Measurements from ENCODE around the gene ITPR1.

DNA sequence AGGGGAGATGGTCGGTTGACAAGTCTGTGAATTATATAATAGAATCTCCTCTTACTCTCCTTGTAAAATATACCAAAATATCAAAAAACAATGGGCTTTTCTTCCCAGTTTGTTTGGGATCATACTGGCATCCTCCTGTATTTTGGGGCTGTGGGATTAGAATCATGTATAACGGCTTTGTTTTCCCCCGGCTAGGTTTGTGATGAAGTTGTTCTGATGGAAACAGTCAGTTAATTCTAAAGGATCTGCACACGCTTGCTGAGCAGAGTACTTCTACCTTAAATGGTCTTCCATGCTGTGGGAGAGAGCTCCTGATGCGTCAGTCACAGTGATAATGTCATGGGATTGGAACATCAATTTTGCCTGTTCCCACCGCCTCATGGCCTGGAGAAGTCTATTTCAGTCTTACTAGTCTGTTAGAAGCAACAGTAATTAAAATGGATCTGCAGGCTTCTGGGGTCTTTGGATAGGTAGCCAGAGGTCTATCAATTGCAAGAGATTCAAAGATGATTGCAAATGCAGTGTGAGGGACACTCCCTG is 81.3 kb downstream of the ITPR1 start:
- TF ChIP-seq, protein P1, sequence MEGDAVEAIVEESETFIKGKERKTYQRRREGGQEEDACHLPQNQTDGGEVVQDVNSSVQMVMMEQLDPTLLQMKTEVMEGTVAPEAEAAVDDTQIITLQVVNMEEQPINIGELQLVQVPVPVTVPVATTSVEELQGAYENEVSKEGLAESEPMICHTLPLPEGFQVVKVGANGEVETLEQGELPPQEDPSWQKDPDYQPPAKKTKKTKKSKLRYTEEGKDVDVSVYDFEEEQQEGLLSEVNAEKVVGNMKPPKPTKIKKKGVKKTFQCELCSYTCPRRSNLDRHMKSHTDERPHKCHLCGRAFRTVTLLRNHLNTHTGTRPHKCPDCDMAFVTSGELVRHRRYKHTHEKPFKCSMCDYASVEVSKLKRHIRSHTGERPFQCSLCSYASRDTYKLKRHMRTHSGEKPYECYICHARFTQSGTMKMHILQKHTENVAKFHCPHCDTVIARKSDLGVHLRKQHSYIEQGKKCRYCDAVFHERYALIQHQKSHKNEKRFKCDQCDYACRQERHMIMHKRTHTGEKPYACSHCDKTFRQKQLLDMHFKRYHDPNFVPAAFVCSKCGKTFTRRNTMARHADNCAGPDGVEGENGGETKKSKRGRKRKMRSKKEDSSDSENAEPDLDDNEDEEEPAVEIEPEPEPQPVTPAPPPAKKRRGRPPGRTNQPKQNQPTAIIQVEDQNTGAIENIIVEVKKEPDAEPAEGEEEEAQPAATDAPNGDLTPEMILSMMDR (IDR thresholded peaks at IDR 0.05), result no peak
- no peak for TF ChIP-seq POLR2A (IDR thresholded peaks at IDR 0.05; ENCODE audit: low read length)
- TF ChIP-seq PHF8 (IDR thresholded peaks at IDR 0.05; ENCODE audit: borderline replicate concordance, low read depth), result no peak
- no peak for TF ChIP-seq KDM1A (IDR thresholded peaks at IDR 0.05; ENCODE audit: low read depth)
